GM18951 (cell line): ENCODE measurements around the gene KLHL6.
"Not testable (repeated sequence)": the region's sequence is repeated elsewhere in the genome, so short reads cannot be mapped to it uniquely, and the experiment has no call there.

ENCODE experiments used
- POLR2A ChIP-seq: IDR thresholded peaks from 4 replicates; pipeline ENCODE4 v1.6.1; 2011; ENCODE audit warnings: mild to moderate bottlenecking; ENCODE audit not compliant: insufficient read length, insufficient read depth; ENCODE audit errors: extremely low read depth
- in situ Hi-C: fragments of 300-500 bp; cut with MboI; formaldehyde crosslinking; loops from one replicate; pipeline ENCODE4 v1.12.0; 2022; ENCODE audit warnings: low sequenced_read_pairs, mixed read lengths, inconsistent platforms; ENCODE audit not compliant: unreplicated experiment

The KLHL6 gene

GRCh38 chr3:183532620-183533411 lies 22.7 kb downstream of the KLHL6 start:
- no peak for TF ChIP-seq POLR2A
- in situ Hi-C loops, result no loop called here

- no peak for TF ChIP-seq POLR2A
- in situ Hi-C loops, result no loop called here
Observed at GRCh38 chr3:183529717-183530116, 25.8 kb downstream of the KLHL6 start.

- no peak for TF ChIP-seq POLR2A
- in situ Hi-C loops, result no loop called here
Observed at GRCh38 chr3:183529185-183529584, 26.3 kb downstream of the KLHL6 start.

DNA sequence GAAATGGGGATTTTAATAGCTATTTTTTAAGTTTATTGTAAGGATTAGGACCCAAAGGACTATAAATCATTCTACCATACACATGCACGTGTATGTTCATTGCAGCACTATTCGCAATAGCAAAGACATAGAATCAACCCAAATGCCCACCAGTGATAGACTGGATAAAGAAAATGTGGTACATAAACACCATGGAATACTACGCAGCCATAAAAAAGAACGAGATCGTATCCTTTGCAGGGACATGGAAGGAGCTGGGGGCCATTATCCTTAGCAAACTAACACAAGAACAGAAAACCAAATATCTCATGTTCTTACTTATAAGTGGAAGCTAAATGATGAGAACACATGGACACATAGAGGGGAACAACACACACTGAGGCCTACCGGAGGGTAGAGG lies 26.7 kb downstream of the KLHL6 start:
- in situ Hi-C loops, result not testable (repeated sequence)

GRCh38 chr3:183527428-183528379 lies 27.8 kb downstream of the KLHL6 start:
- in situ Hi-C loops, result no loop called here
- no peak for TF ChIP-seq POLR2A

GRCh38 chr3:183526838-183527427 lies 28.6 kb downstream of the KLHL6 start:
- no peak for TF ChIP-seq POLR2A
- in situ Hi-C loops, result no loop called here

GRCh38 chr3:183524476-183524875 lies 31.0 kb downstream of the KLHL6 start:
- no peak for TF ChIP-seq POLR2A
- in situ Hi-C loops, result no loop called here

DNA sequence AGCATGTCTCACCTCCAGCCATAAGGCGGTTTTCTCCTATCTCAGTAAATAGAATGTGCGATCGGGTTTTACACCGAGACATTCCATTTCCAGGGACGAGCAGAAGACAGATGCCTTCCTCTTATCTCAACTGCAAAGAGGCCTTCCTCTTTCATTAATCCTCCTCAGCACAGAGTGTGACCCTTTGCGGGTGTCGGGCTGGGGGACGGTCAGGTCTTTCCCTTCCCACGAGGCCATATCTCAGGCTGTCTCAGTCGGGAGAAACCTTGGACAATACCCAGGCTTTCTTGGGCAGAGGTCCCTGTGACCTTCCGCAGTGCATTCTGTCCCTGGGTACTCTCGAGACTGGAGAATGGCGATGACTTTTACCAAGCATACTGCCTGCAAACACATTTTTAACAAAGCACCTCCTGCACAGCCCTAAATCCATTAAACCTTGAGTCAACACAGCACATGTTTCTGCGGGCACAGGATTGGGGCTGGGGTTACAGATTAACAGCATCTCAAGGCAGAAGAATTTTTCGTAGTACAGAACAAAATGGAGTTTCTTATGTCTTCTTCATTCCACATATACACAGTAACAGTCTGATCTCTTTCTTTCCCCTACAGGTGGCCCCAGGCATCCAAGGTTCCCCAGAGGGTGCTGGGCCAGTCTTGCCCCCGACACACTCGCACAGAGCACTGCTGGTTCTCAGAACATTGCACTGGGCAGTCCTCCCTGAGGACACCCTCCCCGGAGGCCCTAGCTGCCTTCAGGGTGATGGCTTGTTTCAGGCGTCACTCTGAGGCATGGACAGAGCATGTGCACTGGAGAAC lies 34.6 kb downstream of the KLHL6 start:
- in situ Hi-C loops, result not testable (repeated sequence)

GRCh38 chr3:183520295-183520694 lies 35.2 kb downstream of the KLHL6 start:
- in situ Hi-C loops, result not testable (repeated sequence)

DNA sequence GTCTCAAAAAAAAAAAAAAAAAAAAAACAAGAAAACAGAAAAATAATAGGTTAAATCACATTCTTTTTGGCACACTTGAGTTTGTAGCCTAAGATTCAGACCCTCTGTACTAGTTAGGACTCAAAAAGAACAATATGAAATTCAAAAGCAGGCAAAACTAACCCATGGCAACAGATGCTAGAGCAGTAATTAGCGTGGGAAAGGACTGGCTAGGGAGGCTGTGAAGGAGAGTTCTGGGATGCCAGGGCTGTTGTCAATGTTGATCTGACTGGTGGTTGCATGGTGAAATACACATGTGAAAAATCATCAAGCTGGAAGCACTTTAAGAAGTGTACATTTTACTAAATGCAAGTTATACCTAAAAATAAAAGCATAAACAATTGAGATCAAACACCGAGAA lies 35.6 kb downstream of the KLHL6 start:
- in situ Hi-C loops, result no loop called here
- TF ChIP-seq POLR2A, result no peak

- in situ Hi-C loops, result no loop called here
- no peak for TF ChIP-seq POLR2A
Observed at GRCh38 chr3:183518491-183519251, 36.8 kb downstream of the KLHL6 start.

- in situ Hi-C loops, result no loop called here
- TF ChIP-seq POLR2A, result no peak
Observed at GRCh38 chr3:183517607-183518006, 37.9 kb downstream of the KLHL6 start.
